Upper lobe of left lung (tissue), 6 donors: ENCODE results near the gene KCNN4. TPM values are rescaled to one million over a fixed set of nuclear protein-coding genes. Genes with fewer than 3 reads are reported as not detected.

Experiments used
- ATAC-seq, 2 donors: fragments of 200-7000 bp; cut with Tn5 transposase; one replicate each; pipeline ENCODE4 v1.9.1; 2022; ENCODE audit warnings: mild to moderate bottlenecking in 2 of 2, moderate library complexity in 2 of 2; ENCODE audit not compliant: low FRiP score in 2 of 2
- DNase-seq, 2 donors: peaks; one replicate each; pipeline ENCODE4 v3.0.0-alpha.2; 2019 to 2020
- H3K27ac ChIP-seq, 4 donors: fragments of 200-600 bp; sonication (generic); one replicate each; pipeline ENCODE4 v1.5.1; 2016 to 2019
- H3K27me3 ChIP-seq, 4 donors: fragments of 200-600 bp; sonication (generic); one replicate each; pipeline ENCODE4 v1.5.1; 2017 to 2019
- H3K36me3 ChIP-seq, 4 donors: fragments of 200-600 bp; sonication (generic); one replicate each; pipeline ENCODE4 v1.5.1; 2016 to 2019
- H3K4me1 ChIP-seq, 4 donors: fragments of 200-600 bp; sonication (generic); one replicate each; pipeline ENCODE4 v1.5.1; 2018 to 2019
- H3K4me3 ChIP-seq, 4 donors: fragments of 200-600 bp; sonication (generic); one replicate each; pipeline ENCODE4 v1.5.1; 2017 to 2019; ENCODE audit warnings: mild to moderate bottlenecking in 2 of 4, moderate library complexity in 1 of 4
- H3K9me3 ChIP-seq, 4 donors: fragments of 200-600 bp; sonication (generic); one replicate each; pipeline ENCODE4 v1.5.1; 2018 to 2019
- CTCF ChIP-seq, 6 experiments: fragments of 450-650 bp in 4 of 6; fragments of 200-600 bp in 2 of 6; sonication (generic) in 2 of 6; IDR thresholded peaks; one replicate each; pipeline ENCODE4 v1.5.1; 2016 to 2019; ENCODE audit warnings: antibody characterized with exemption in 6 of 6
- EP300 ChIP-seq, 4 donors: sonication (generic); formaldehyde crosslinking; IDR thresholded peaks; one replicate each; pipeline ENCODE4 v1.5.1; 2017; ENCODE audit warnings: antibody characterized with exemption in 4 of 4, control low read depth in 2 of 4
- POLR2A ChIP-seq, 4 donors: fragments of 450-650 bp; IDR thresholded peaks; one replicate each; pipeline ENCODE4 v1.5.1; 2016 to 2017; ENCODE audit warnings: antibody characterized with exemption in 4 of 4, mild to moderate bottlenecking in 2 of 4
- POLR2AphosphoS5 ChIP-seq, 2 donors: sonication (generic); formaldehyde crosslinking; IDR thresholded peaks; one replicate each; pipeline ENCODE4 v1.5.1; 2017; ENCODE audit warnings: antibody characterized with exemption in 2 of 2
- WGBS, 2 donors: methylation state at CpG; one replicate each; pipeline ENCODE4 v1.1.5; 2017 to 2018; 5-methylcytosine and 5-hydroxymethylcytosine counted together
- total RNA-seq, 6 donors: library from RNA; depleted of rRNA in 4 of 6; stranded (reverse); fragments of >200 nt in 4 of 6; gene quantifications; one replicate each; pipeline versions ENCODE4 v1.1.0 to v1.2.1, GENCODE V29; 2016 to 2021
- donor health status: DM: no; HTN: no; CAD: no; lungs with moderate emphysema.
- donor health status: DM: no; HTN: yes; CAD: no; lungs with severe emphysema.

KCNN4 gene
- total RNA-seq, 6 donors from 2014 or later: 4.7 to 43.0 (median 10.4) TPM

- ATAC-seq (no peak), DNase-seq (no peak)
- Histone ChIP-seq H3K4me1 (peaks cover 0 to 7% (median 5%) of the 10 kb centered on the region in 4 donors), H3K27me3 (no peaks in the 10 kb centered on the region), H3K9me3 (no peaks in the 10 kb centered on the region), H3K4me3 (no peak overlapping the region), H3K36me3 (peaks cover 7 to 96% (median 80%) of the 10 kb centered on the region in 4 donors), H3K27ac (no peak overlapping the region)
- TF ChIP-seq POLR2AphosphoS5 (IDR thresholded peaks at IDR 0.05): no peak
- no peak for TF ChIP-seq CTCF (IDR thresholded peaks at IDR 0.05)
- TF ChIP-seq POLR2A (IDR thresholded peaks at IDR 0.05): no peak
- no peak for TF ChIP-seq EP300 (IDR thresholded peaks at IDR 0.05)
- 86% methylated on average over 10 of the region's 10 CpGs for WGBS, 2 donors
Observed at GRCh38 chr19:43741075-43741825, 39.5 kb downstream of the KCNN4 start.

GRCh38 chr19:43739439-43740235 lies 41.1 kb downstream of the KCNN4 start:
- Histone ChIP-seq H3K4me3 (no peak overlapping the region), H3K9me3 (no peaks in the 10 kb centered on the region), H3K36me3 (peaks cover 7 to 89% (median 76%) of the 10 kb centered on the region in 4 donors), H3K4me1 (peaks cover 0 to 7% (median 3%) of the 10 kb centered on the region in 4 donors), H3K27me3 (no peaks in the 10 kb centered on the region), H3K27ac (peak overlapping the region in 3 of 4 donors; percentile 25 to 61 (median 35))
- DNase-seq (no peak), ATAC-seq (peak in 1 of 2 donors; percentile 33)
- 73 to 83% methylated on average over 15 to 16 of the region's 16 CpGs for WGBS, 2 donors
- TF ChIP-seq POLR2A (IDR thresholded peaks at IDR 0.05) (no peak), POLR2AphosphoS5 (IDR thresholded peaks at IDR 0.05) (no peak), EP300 (IDR thresholded peaks at IDR 0.05) (no peak), CTCF (IDR thresholded peaks at IDR 0.05) (no peak)

- Histone ChIP-seq H3K27me3 (no peaks in the 10 kb centered on the region), H3K27ac (peak overlapping the region in 3 of 4 donors; percentile 25 to 61 (median 35)), H3K4me1 (peaks cover 0 to 7% (median 3%) of the 10 kb centered on the region in 4 donors), H3K9me3 (no peaks in the 10 kb centered on the region), H3K36me3 (peaks cover 7 to 88% (median 79%) of the 10 kb centered on the region in 4 donors), H3K4me3 (no peak overlapping the region)
- WGBS, 2 donors: 56 to 66% methylated on average over 5 of the region's 5 CpGs
- TF ChIP-seq POLR2A (IDR thresholded peaks at IDR 0.05): peak in 1 of 4 donors; percentile 15
- TF ChIP-seq POLR2AphosphoS5 (IDR thresholded peaks at IDR 0.05): no peak
- no peak for TF ChIP-seq CTCF (IDR thresholded peaks at IDR 0.05)
- peak in 1 of 2 donors; percentile 33 for DNase-seq
- ATAC-seq: peak in 1 of 2 donors; percentile 74
Observed at GRCh38 chr19:43738780-43739211, 42.0 kb downstream of the KCNN4 start.

GRCh38 chr19:43735957-43736356 lies 44.8 kb downstream of the KCNN4 start:
- H3K27ac ChIP-seq: no peak overlapping the region

More at GRCh38 chr19:43735957-43736356, 44.8 kb downstream of the KCNN4 start:
- TF ChIP-seq CTCF (IDR thresholded peaks at IDR 0.05) (no peak), POLR2AphosphoS5 (IDR thresholded peaks at IDR 0.05) (no peak), POLR2A (IDR thresholded peaks at IDR 0.05) (no peak), EP300 (IDR thresholded peaks at IDR 0.05) (no peak)
- Histone ChIP-seq H3K9me3 (no peaks in the 10 kb centered on the region), H3K4me1 (peaks cover 0 to 7% (median 3%) of the 10 kb centered on the region in 4 donors), H3K36me3 (peaks cover 9 to 92% (median 84%) of the 10 kb centered on the region in 4 donors), H3K4me3 (no peak overlapping the region), H3K27me3 (no peaks in the 10 kb centered on the region)
- ATAC-seq (no peak), DNase-seq (no peak)
